ENCODE results near the gene NFASC.

Gene NFASC

GRCh38 chr1:204863024-204863423 lies 7.6 kb upstream of the NFASC start:
- DNase-seq: no peak

- DNase-seq: no peak
These were observed 6.9 kb upstream of the NFASC start for GRCh38 chr1:204863730-204864129.

- DNase-seq: no peak
These were observed 4.5 kb upstream of the NFASC start for GRCh38 chr1:204866051-204866596.

GRCh38 chr1:204867203-204867602 lies 3.5 kb upstream of the NFASC start:
- DNase-seq: no peak

GRCh38 chr1:204867666-204868339 lies 2.9 kb upstream of the NFASC start:
- no peak for DNase-seq

GRCh38 chr1:204868340-204868700 lies 2.3 kb upstream of the NFASC start:
- no peak for DNase-seq

GRCh38 chr1:204869097-204869496 lies 1.6 kb upstream of the NFASC start:
- DNase-seq: no peak

- DNase-seq: no peak
These were observed 859 bp downstream of the NFASC start for GRCh38 chr1:204871405-204872037.

- no peak for DNase-seq
These were observed 1.7 kb downstream of the NFASC start for GRCh38 chr1:204872262-204872881.

GRCh38 chr1:204873176-204873575 lies 2.5 kb downstream of the NFASC start:
- DNase-seq: no peak

GRCh38 chr1:204873714-204874113 lies 3.1 kb downstream of the NFASC start:
- no peak for DNase-seq

GRCh38 chr1:204874274-204874673 lies 3.6 kb downstream of the NFASC start:
- no peak for DNase-seq

- DNase-seq: no peak
These were observed 4.6 kb downstream of the NFASC start for GRCh38 chr1:204875255-204875654.

- no peak for DNase-seq
These were observed 8.1 kb downstream of the NFASC start for GRCh38 chr1:204878621-204879234.

GRCh38 chr1:204879351-204879750 lies 8.7 kb downstream of the NFASC start:
- DNase-seq: no peak

- no peak for DNase-seq
These were observed 10.2 kb downstream of the NFASC start for GRCh38 chr1:204880906-204881305.

GRCh38 chr1:204882479-204882878 lies 11.8 kb downstream of the NFASC start:
- DNase-seq: no peak

- no peak for DNase-seq
These were observed 12.7 kb downstream of the NFASC start for GRCh38 chr1:204883405-204883804.

GRCh38 chr1:204885288-204885711 lies 14.6 kb downstream of the NFASC start:
- no peak for DNase-seq

- DNase-seq: no peak
These were observed 15.1 kb downstream of the NFASC start for GRCh38 chr1:204885790-204886189.

GRCh38 chr1:204887846-204888245 lies 17.2 kb downstream of the NFASC start:
- no peak for DNase-seq

- DNase-seq: no peak
These were observed 17.6 kb downstream of the NFASC start for GRCh38 chr1:204888294-204888693.

GRCh38 chr1:204889681-204890383 lies 19.2 kb downstream of the NFASC start:
- no peak for DNase-seq
